Measurements from ENCODE around the gene IL36B. TPM values are rescaled to one million over a fixed set of nuclear protein-coding genes. Genes with fewer than 3 reads are reported as not detected.

Gene IL36B
- polyA plus RNA-seq, 3 donors: not detected

DNA sequence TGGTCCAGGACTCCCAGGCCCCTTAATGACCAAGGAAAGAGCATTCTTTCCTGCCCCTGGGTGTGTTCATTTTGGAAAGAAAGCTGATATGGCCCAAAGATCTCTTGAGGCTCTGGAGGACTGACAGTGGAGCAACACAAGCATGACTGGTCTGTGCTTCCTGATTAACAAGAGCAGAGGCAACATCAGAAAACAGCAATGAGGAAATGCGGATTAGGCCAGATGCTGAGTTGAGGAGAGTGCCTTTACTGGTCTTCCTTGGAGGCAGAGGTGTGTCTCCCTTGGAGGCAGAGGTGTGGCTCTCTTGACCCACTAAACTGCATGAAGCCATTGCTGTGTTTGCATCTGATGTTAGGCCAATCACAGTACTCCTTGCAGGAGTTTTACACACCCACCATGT lies 19.9 kb downstream of the IL36B start:
- Histone ChIP-seq H3K9me3 (replicated peaks in 1 of 2; ENCODE audit: control insufficient read depth in 1 of 2, insufficient read depth in 1 of 2, low read length in 2 of 2) (no peaks in the 10 kb centered on the region), H3K27ac (ENCODE audit: low read depth in 1 of 2, low read length in 2 of 2) (no peak overlapping the region), H4K20me1 (ENCODE audit: insufficient read depth, low read length) (no peaks in the 10 kb centered on the region), H3K9ac (ENCODE audit: insufficient read depth, low read length, poor library complexity, severe bottlenecking) (no peak overlapping the region), H3K27me3 (ENCODE audit: control insufficient read depth in 2 of 2, insufficient read depth in 2 of 2, low read length in 2 of 2) (peaks cover 3 to 4% of the 10 kb centered on the region in 2 donors), H3K4me2 (replicated peaks; ENCODE audit: extremely low read depth, low read length, poor library complexity, severe bottlenecking) (no peak overlapping the region), H3K4me1 (ENCODE audit: control insufficient read depth in 1 of 2, insufficient read depth in 2 of 2, low read length in 2 of 2) (no peaks in the 10 kb centered on the region), H2AFZ (ENCODE audit: insufficient read depth, low read depth, low read length, poor library complexity, severe bottlenecking) (no peak overlapping the region), H3K79me2 (ENCODE audit: insufficient read depth, low read length) (no peaks in the 10 kb centered on the region), H3K4me3 (replicated peaks in 1 of 3; ENCODE audit: low read depth in 2 of 3, low read length in 3 of 3) (no peak overlapping the region), H3K36me3 (replicated peaks in 1 of 2; ENCODE audit: control insufficient read depth in 1 of 2, insufficient read depth in 2 of 2, low read length in 2 of 2) (no peaks in the 10 kb centered on the region)
- no peak for TF ChIP-seq CTCF (IDR thresholded peaks at IDR 0.05)
- Mint-ChIP-seq H3K4me1 (no peaks in the 10 kb centered on the region), H3K27me3 (ENCODE audit: low read depth in 3 of 3) (peaks cover 14 to 20% (median 18%) of the 10 kb centered on the region in 3 donors), H3K4me3 (no peak overlapping the region), H3K27ac (peak overlapping the region in 1 of 7 donors; percentile 33), H3K9me3 (peaks cover 0 to 3% (median 0%) of the 10 kb centered on the region in 7 donors), H3K36me3 (no peaks in the 10 kb centered on the region)
- intact Hi-C loops (cut with micrococcal nuclease): no loop called here
- WGBS (ENCODE audit: insufficient coverage): 91% methylated on average over 1 of the region's 1 CpG
- DNase-seq: no peak

- Mint-ChIP-seq H3K9me3 (peaks cover 0 to 2% (median 0%) of the 10 kb centered on the region in 7 donors), H3K27me3 (ENCODE audit: low read depth in 3 of 3) (peaks cover 17 to 26% (median 25%) of the 10 kb centered on the region in 3 donors), H3K4me1 (peaks cover 8% of the 10 kb centered on the region), H3K36me3 (no peaks in the 10 kb centered on the region), H3K4me3 (no peak overlapping the region), H3K27ac (peak overlapping the region in 1 of 7 donors; percentile 33)
- no peaks in the 10 kb centered on the region for H3K79me2 ChIP-seq (ENCODE audit: insufficient read depth, low read length)
- no peaks in the 10 kb centered on the region for H3K9me3 ChIP-seq (replicated peaks in 1 of 2; ENCODE audit: control insufficient read depth in 1 of 2, insufficient read depth in 1 of 2, low read length in 2 of 2)
- no peak for DNase-seq
- no peak overlapping the region for H3K27ac ChIP-seq (ENCODE audit: low read depth in 1 of 2, low read length in 2 of 2)
- no peaks in the 10 kb centered on the region for H3K4me1 ChIP-seq (ENCODE audit: control insufficient read depth in 1 of 2, insufficient read depth in 2 of 2, low read length in 2 of 2)
- peaks cover 7 to 17% of the 10 kb centered on the region in 2 donors for H3K27me3 ChIP-seq (ENCODE audit: control insufficient read depth in 2 of 2, insufficient read depth in 2 of 2, low read length in 2 of 2)
- no peak overlapping the region for H2AFZ ChIP-seq (ENCODE audit: insufficient read depth, low read depth, low read length, poor library complexity, severe bottlenecking)
- WGBS (ENCODE audit: insufficient coverage): 20% methylated on average over 1 of the region's 1 CpG
- no peaks in the 10 kb centered on the region for H3K36me3 ChIP-seq (replicated peaks in 1 of 2; ENCODE audit: control insufficient read depth in 1 of 2, insufficient read depth in 2 of 2, low read length in 2 of 2)
- H3K4me2 ChIP-seq (replicated peaks; ENCODE audit: extremely low read depth, low read length, poor library complexity, severe bottlenecking): no peak overlapping the region
- H3K4me3 ChIP-seq (replicated peaks in 1 of 3; ENCODE audit: low read depth in 2 of 3, low read length in 3 of 3): no peak overlapping the region
- intact Hi-C loops (cut with micrococcal nuclease): no loop called here
- no peak overlapping the region for H3K9ac ChIP-seq (ENCODE audit: insufficient read depth, low read length, poor library complexity, severe bottlenecking)
- no peak for TF ChIP-seq CTCF (IDR thresholded peaks at IDR 0.05)
- no peaks in the 10 kb centered on the region for H4K20me1 ChIP-seq (ENCODE audit: insufficient read depth, low read length)
Measured at GRCh38 chr2:113028112-113028511, 24.6 kb downstream of the IL36B start.

Data from CD14-positive monocyte (primary cell).